GM12878 (cell line): ENCODE results near the gene RAD21L1. TPM values are rescaled to one million over a fixed set of nuclear protein-coding genes. Genes with fewer than 3 reads are reported as not detected.
A peak's percentile ranks its signal among the peaks of the same experiment; 100 is the strongest.

ENCODE experiments used
- ATAC-seq: fragments of 200-7000 bp; cut with Tn5 transposase; 3 replicates; pipeline ENCODE4 v1.9.1; 2020; ENCODE audit warnings: mild to moderate bottlenecking, moderate library complexity
- BruUV-seq: library from RNA; stranded (reverse); fragments of 400-500 nt; replicated peaks from 2 replicates; lab custom pipeline; 2021; lab: Mats Ljungman, UMichigan
- CTCF ChIA-PET: fragments of 300-600 bp; sonication (Branson Sonifier 250); formaldehyde crosslinking; extraction: SDS; loops from one replicate; lab custom pipeline; 2021; ENCODE audit warnings: inconsistent platforms; lab: Yijun Ruan, JAX
- POLR2A ChIA-PET: fragments of 350-600 bp; formaldehyde crosslinking; extraction: SDS; loops from one replicate; lab custom pipeline; 2021; ENCODE audit warnings: inconsistent platforms; lab: Charles Lee
- RAD21 ChIA-PET: fragments of 300-600 bp; sonication (Branson Sonifier 250); formaldehyde crosslinking; loops from one replicate; lab custom pipeline; 2023; ENCODE audit warnings: antibody characterized with exemption; ENCODE audit not compliant: unreplicated experiment; lab: Charles Lee
- SMC1A ChIA-PET: fragments of 300-600 bp; sonication (Branson Sonifier 250); formaldehyde crosslinking; loops from one replicate; lab custom pipeline; 2023; ENCODE audit not compliant: unreplicated experiment, uncharacterized antibody; lab: Charles Lee
- DNase-seq: peaks from one replicate; pipeline ENCODE4 v3.0.0-alpha.2; 2011; ENCODE audit warnings: low read depth, low spot score
- FAIRE-seq: peaks from 3 replicates; lab custom pipeline; 2011; peaks lifted over from hg19 to GRCh38; lab: Jason Lieb, UNC
- H2AFZ ChIP-seq: 2 replicates; pipeline ENCODE4 v1.6.0; 2011; ENCODE audit warnings: low read depth, low read length, control low read depth; ENCODE audit not compliant: control insufficient read depth
- H3K27ac ChIP-seq: 2 replicates; pipeline ENCODE4 v1.5.1; 2011; ENCODE audit warnings: control low read depth; ENCODE audit not compliant: control insufficient read depth, insufficient read depth
- H3K27me3 ChIP-seq, 2 experiments: replicated peaks in 1 of 2; 2 replicates each; pipeline versions ENCODE4 v1.6.0 to v1.6.1; 2011; ENCODE audit warnings: low read length in 1 of 2; ENCODE audit not compliant: control insufficient read depth in 2 of 2, insufficient read depth in 2 of 2
- H3K36me3 ChIP-seq, 2 experiments: 2 replicates each; pipeline ENCODE4 v1.5.1; 2011; ENCODE audit warnings: low read length in 1 of 2; ENCODE audit not compliant: control insufficient read depth in 2 of 2, insufficient read depth in 2 of 2
- H3K4me1 ChIP-seq: 2 replicates; pipeline ENCODE4 v1.6.1; 2011; ENCODE audit warnings: mild to moderate bottlenecking, low read length, moderate library complexity, mixed read lengths; ENCODE audit not compliant: control insufficient read depth, insufficient read depth
- H3K4me2 ChIP-seq: 2 replicates; pipeline ENCODE4 v1.6.0; 2011; ENCODE audit warnings: control low read depth; ENCODE audit not compliant: control insufficient read depth, insufficient read depth
- H3K4me3 ChIP-seq: fragments of 200-600 bp; sonication (generic); 2 replicates; pipeline ENCODE4 v1.5.1; 2016
- H3K79me2 ChIP-seq: 2 replicates; pipeline ENCODE4 v1.6.0; 2011; ENCODE audit warnings: low read length; ENCODE audit not compliant: control insufficient read depth, insufficient read depth
- H3K9ac ChIP-seq: 2 replicates; pipeline ENCODE4 v1.8.0; 2011; ENCODE audit warnings: low read length, control low read depth, mixed read lengths; ENCODE audit not compliant: control insufficient read depth, insufficient read depth
- H3K9me3 ChIP-seq: replicated peaks from 3 replicates; pipeline ENCODE4 v1.5.1; 2011; ENCODE audit warnings: mild to moderate bottlenecking, low read length; ENCODE audit not compliant: control insufficient read depth, insufficient read depth
- H4K20me1 ChIP-seq: 2 replicates; pipeline ENCODE4 v1.6.0; 2011; ENCODE audit not compliant: control insufficient read depth, insufficient read depth
- CTCF ChIP-seq, 3 experiments: IDR thresholded peaks in 2 of 3; conservative IDR thresholded peaks in 1 of 3; 2 replicates each; pipeline ENCODE4 v1.5.1; 2011; ENCODE audit warnings: low read depth in 3 of 3, low read length in 3 of 3, mild to moderate bottlenecking in 3 of 3, control low read depth in 2 of 3, moderate library complexity in 2 of 3, inconsistent platforms in 1 of 3, mixed read lengths in 1 of 3; ENCODE audit not compliant: control insufficient read depth in 2 of 3, insufficient read depth in 1 of 3; ENCODE audit errors: extremely low read depth in 1 of 3
- NRF1 ChIP-seq: conservative IDR thresholded peaks from 2 replicates; pipeline ENCODE4 v1.6.1; 2011; ENCODE audit warnings: mild to moderate bottlenecking, low read depth, low read length, improper control_type of control experiment
- TCF12 ChIP-seq: IDR thresholded peaks from 2 replicates; pipeline ENCODE4 v1.6.1; 2011; ENCODE audit warnings: low read depth, mild to moderate bottlenecking, low read length
- WGBS: methylation state at CpG from one replicate; pipeline ENCODE4 v1.1.6; 2016; ENCODE audit warnings: low lambda C conversion rate; ENCODE audit not compliant: insufficient replicate concordance, insufficient coverage; ENCODE audit errors: missing lambda C conversion rate; 5-methylcytosine and 5-hydroxymethylcytosine counted together
- in situ Hi-C: fragments of 300-500 bp; cut with MboI; formaldehyde crosslinking; loops from 9 replicates; pipeline ENCODE4 v1.14.3; 2018; ENCODE audit warnings: mixed read lengths
- intact Hi-C: fragments of 100-400 bp; cut with micrococcal nuclease; formaldehyde crosslinking; loops from one replicate; pipeline ENCODE4 v1.14.2; 2022; ENCODE audit not compliant: unreplicated experiment
- polyA plus RNA-seq, 11 experiments: library from polyadenylated mRNA; depleted of rRNA in 4 of 11; unstranded in 6 of 11; stranded (reverse) in 5 of 11; fragments of >200 nt; fragmentation: Nextera tagmentation in 4 of 11; fragmentation: Illumina TruSeq in 1 of 11; extraction: Ambion mirVana in 4 of 11; extraction: Trizol in 1 of 11; gene quantifications; 1 replicate in 1 of 11; 2 replicates in 10 of 11; pipeline versions ENCODE4 v1.2.1 to v1.2.3, GENCODE V29; 2011 to 2016; ENCODE audit warnings: inconsistent platforms in 2 of 11, missing spikeins in 2 of 11, low read depth in 1 of 11
- total RNA-seq, 4 experiments: library from RNA; depleted of rRNA in 3 of 4; stranded (reverse); fragments of >200 nt in 3 of 4; fragmentation: Illumina TruSeq in 1 of 4; extraction: Trizol in 1 of 4; gene quantifications; 2 replicates each; pipeline versions ENCODE4 v1.2.1 to v1.2.3, GENCODE V29; 2013 to 2021

The RAD21L1 gene
- total and polyA plus RNA-seq, 10 of the 15 experiments (the other 5 are each of a cell fraction or from before 2014, with no cell fraction given) = not detected

- RAD21 ChIA-PET = no interaction called here
- in situ Hi-C loops = loop anchor here (5.0 kb wide), 1 partner anchor 392 kb away; no protein-coding TSS in a partner anchor
Observed at GRCh38 chr20:1209447-1210387, 16.1 kb upstream of the RAD21L1 start.

More at GRCh38 chr20:1209447-1210387, 16.1 kb upstream of the RAD21L1 start:
- 6% methylated on average over 5 of the region's 5 CpGs for WGBS
- no peaks in the 10 kb centered on the region for H3K79me2 ChIP-seq
- BruUV-seq = no TSS peak
- ATAC-seq = no peak
- H3K27me3 ChIP-seq = peaks cover 0 to 4% of the 10 kb centered on the region in 2 experiments; a peak in 2 of 4 replicates
- H3K36me3 ChIP-seq = no peaks in the 10 kb centered on the region
- SMC1A ChIA-PET = interaction anchor here (0.9 kb wide), 1 partner anchor 254 kb away, joined by 3 read pairs; no protein-coding TSS in a partner anchor
- TF ChIP-seq CTCF (IDR thresholded peaks at IDR 0.05 in 2 of 3, conservative IDR thresholded peaks at IDR 0.05 in 1 of 3; ENCODE audit: control insufficient read depth in 2 of 3, extremely low read depth in 1 of 3, insufficient read depth in 1 of 3, low read depth in 3 of 3, low read length in 3 of 3) (peak in 2 of 3 experiments; percentile 4 to 17; a peak in 1 of 6 replicates), NRF1 (no peak), TCF12 (no peak)
- TF ChIP-seq, all 136 proteins: peak for 1
- H3K9me3 ChIP-seq = no peaks in the 10 kb centered on the region
- no peak for DNase-seq
- H3K4me2 ChIP-seq = no peak overlapping the region
- no peak overlapping the region for H3K27ac ChIP-seq
- ChIA-PET CTCF (interaction anchor here (0.6 to 2.0 kb wide), 4 partner anchors 8 to 592 kb away, joined by 3 to 8 read pairs (median 4); no protein-coding TSS in a partner anchor), POLR2A (no interaction called here)
- intact Hi-C loops = no loop called here
- H3K4me3 ChIP-seq = no peak overlapping the region
- no peak overlapping the region for H2AFZ ChIP-seq
- no peak overlapping the region for H3K9ac ChIP-seq
- H4K20me1 ChIP-seq = no peaks in the 10 kb centered on the region
- no peak for FAIRE-seq
- no peaks in the 10 kb centered on the region for H3K4me1 ChIP-seq
